ENCODE results near the gene SLC2A9.

Gene SLC2A9

GRCh38 chr4:9925750-9926439 is 95.4 kb downstream of the SLC2A9 start:
- no peak overlapping the region for H3K4me3 ChIP-seq (ENCODE audit: low read depth, low read length)
- no peak for TF ChIP-seq CTCF (IDR thresholded peaks at IDR 0.05; ENCODE audit: low read depth, low read length, missing control alignments)
- no peak for DNase-seq (ENCODE audit: low read depth)

- no peak for DNase-seq (ENCODE audit: low read depth)
- TF ChIP-seq CTCF (IDR thresholded peaks at IDR 0.05; ENCODE audit: low read depth, low read length, missing control alignments): no peak
- no peak overlapping the region for H3K4me3 ChIP-seq (ENCODE audit: low read depth, low read length)
Observed at GRCh38 chr4:9924750-9925149, 96.5 kb downstream of the SLC2A9 start.

GRCh38 chr4:9923195-9923812 is 98.0 kb downstream of the SLC2A9 start:
- TF ChIP-seq CTCF (IDR thresholded peaks at IDR 0.05; ENCODE audit: low read depth, low read length, missing control alignments): no peak
- DNase-seq (ENCODE audit: low read depth): no peak
- no peak overlapping the region for H3K4me3 ChIP-seq (ENCODE audit: low read depth, low read length)

GRCh38 chr4:9921326-9921725 is 100.0 kb downstream of the SLC2A9 start:
- no peak for TF ChIP-seq CTCF (IDR thresholded peaks at IDR 0.05; ENCODE audit: low read depth, low read length, missing control alignments)
- H3K4me3 ChIP-seq (ENCODE audit: low read depth, low read length): no peak overlapping the region
- DNase-seq (ENCODE audit: low read depth): no peak

GRCh38 chr4:9920029-9920428 is 101.3 kb downstream of the SLC2A9 start:
- no peak for DNase-seq (ENCODE audit: low read depth)
- TF ChIP-seq CTCF (IDR thresholded peaks at IDR 0.05; ENCODE audit: low read depth, low read length, missing control alignments): no peak
- H3K4me3 ChIP-seq (ENCODE audit: low read depth, low read length): no peak overlapping the region

- DNase-seq (ENCODE audit: low read depth): no peak
- no peak for TF ChIP-seq CTCF (IDR thresholded peaks at IDR 0.05; ENCODE audit: low read depth, low read length, missing control alignments)
Observed at GRCh38 chr4:9919047-9919446, 102.2 kb downstream of the SLC2A9 start.

GRCh38 chr4:9918484-9918883 is 102.8 kb downstream of the SLC2A9 start:
- no peak for DNase-seq (ENCODE audit: low read depth)
- TF ChIP-seq CTCF (IDR thresholded peaks at IDR 0.05; ENCODE audit: low read depth, low read length, missing control alignments): no peak

More at GRCh38 chr4:9919047-9919446, 102.2 kb downstream of the SLC2A9 start:
- no peak overlapping the region for H3K4me3 ChIP-seq (ENCODE audit: low read depth, low read length)

More at GRCh38 chr4:9918484-9918883, 102.8 kb downstream of the SLC2A9 start:
- H3K4me3 ChIP-seq (ENCODE audit: low read depth, low read length): no peak overlapping the region

Data from GM12864 (cell line).